Adrenal gland (tissue), 5 donors: ENCODE data around the gene TRIM38.

Source experiments
- CTCF ChIP-seq, 6 experiments: fragments of 450-650 bp in 4 of 6; fragments of 200-600 bp in 2 of 6; sonication (generic) in 1 of 6; IDR thresholded peaks; 1 replicate in 5 of 6; 2 replicates in 1 of 6; pipeline versions ENCODE4 v1.5.1 to v1.8.0; 2016 to 2021; ENCODE audit warnings: antibody characterized with exemption in 6 of 6, mild to moderate bottlenecking in 2 of 6, moderate library complexity in 1 of 6
- POLR2A ChIP-seq, 2 donors: fragments of 450-650 bp; IDR thresholded peaks; one replicate each; pipeline ENCODE4 v1.6.1; 2017; ENCODE audit warnings: antibody characterized with exemption in 2 of 2, mild to moderate bottlenecking in 2 of 2, moderate library complexity in 1 of 2
- donor health status: DM: no; HTN: no; CAD: no.

GRCh38 chr6:25972902-25973301, 10.3 kb downstream of the TRIM38 start:
- no peak for TF ChIP-seq CTCF (IDR thresholded peaks at IDR 0.05)
- no peak for TF ChIP-seq POLR2A (IDR thresholded peaks at IDR 0.05)
